Cardiac muscle cell (in vitro differentiated cells and primary cell): ENCODE results near the gene CDKN1A. TPM values are rescaled to one million over a fixed set of nuclear protein-coding genes. Genes with fewer than 3 reads are reported as not detected.

ENCODE experiments used
- DNase-seq, 2 donors: peaks; one replicate each; pipeline versions ENCODE4 v3.0.0 to v3.0.0-alpha.2; 2010 to 2017; ENCODE audit warnings: low read depth in 1 of 2, low spot score in 1 of 2
- H3K27ac ChIP-seq: fragments of 200-600 bp; sonication (generic); 2 replicates; pipeline ENCODE4 v1.5.1; 2016
- H3K27me3 ChIP-seq: fragments of 200-600 bp; sonication (generic); 2 replicates; pipeline ENCODE4 v1.6.0; 2016; ENCODE audit warnings: control low read depth
- H3K36me3 ChIP-seq: fragments of 200-600 bp; sonication (generic); 2 replicates; pipeline ENCODE4 v1.5.1; 2016; ENCODE audit warnings: control low read depth
- H3K4me1 ChIP-seq: fragments of 200-600 bp; sonication (generic); 2 replicates; pipeline ENCODE4 v1.8.1; 2017; ENCODE audit warnings: low read depth, mild to moderate bottlenecking, mixed run types
- H3K4me3 ChIP-seq: fragments of 200-600 bp; sonication (generic); 2 replicates; pipeline ENCODE4 v1.5.1; 2016; ENCODE audit warnings: mild to moderate bottlenecking
- H3K9me3 ChIP-seq: fragments of 200-600 bp; sonication (generic); 2 replicates; pipeline ENCODE4 v1.5.1; 2017; ENCODE audit warnings: low read depth, mild to moderate bottlenecking, control low read depth
- polyA plus RNA-seq: library from polyadenylated mRNA; unstranded; fragments of >200 nt; fragmentation: Nextera tagmentation; extraction: Ambion mirVana; gene quantifications from 2 replicates; pipeline ENCODE4 v1.2.1, GENCODE V29; 2016
- total RNA-seq: library from RNA; depleted of rRNA; stranded (reverse); fragments of >200 nt; gene quantifications from 2 replicates; pipeline ENCODE4 v1.2.3, GENCODE V29; 2016
- TF ChIP-seq, protein P1 (sequence below): IDR thresholded peaks from 2 replicates; pipeline ENCODE4 v1.5.1; 2012; ENCODE audit warnings: low read depth, mild to moderate bottlenecking, low read length

Gene CDKN1A
- total and polyA plus RNA-seq, 2 experiments from 2014 or later = 60.8 to 141 TPM

DNA sequence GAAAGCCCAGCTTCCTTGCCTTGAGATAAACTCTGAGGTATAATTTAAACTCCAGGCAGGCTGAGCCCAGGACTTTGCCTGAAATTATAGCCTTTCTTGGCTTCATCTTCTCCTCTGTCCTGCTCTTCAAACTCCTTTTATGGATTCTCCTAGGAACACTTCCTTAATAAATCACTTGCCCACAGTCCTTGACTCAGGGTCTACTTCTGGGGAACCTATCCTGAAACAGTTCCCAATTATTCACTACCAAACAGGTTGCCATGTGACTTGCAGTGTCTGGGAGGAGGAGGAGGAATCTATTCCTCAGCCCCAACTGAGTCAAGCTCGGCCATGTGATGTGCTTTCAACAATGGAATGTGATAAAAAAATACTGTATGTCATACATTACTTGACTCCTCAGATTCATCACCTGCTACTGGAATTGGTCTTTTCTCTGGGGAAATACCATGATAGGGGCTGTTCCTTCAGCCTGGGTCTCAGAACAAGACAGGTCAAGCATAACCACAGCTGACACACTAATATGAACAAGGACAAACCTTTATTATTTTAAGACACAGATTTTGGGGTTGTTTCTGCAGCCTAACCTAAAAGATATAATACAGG lies 20.5 kb upstream of the CDKN1A start:
- H3K4me3 ChIP-seq = no peak overlapping the region
- H3K9me3 ChIP-seq = no peaks in the 10 kb centered on the region
- H3K27ac ChIP-seq = no peak overlapping the region
- no peaks in the 10 kb centered on the region for H3K27me3 ChIP-seq
- H3K4me1 ChIP-seq = peaks cover 21% of the 10 kb centered on the region
- DNase-seq = no peak
- TF ChIP-seq, protein P1, sequence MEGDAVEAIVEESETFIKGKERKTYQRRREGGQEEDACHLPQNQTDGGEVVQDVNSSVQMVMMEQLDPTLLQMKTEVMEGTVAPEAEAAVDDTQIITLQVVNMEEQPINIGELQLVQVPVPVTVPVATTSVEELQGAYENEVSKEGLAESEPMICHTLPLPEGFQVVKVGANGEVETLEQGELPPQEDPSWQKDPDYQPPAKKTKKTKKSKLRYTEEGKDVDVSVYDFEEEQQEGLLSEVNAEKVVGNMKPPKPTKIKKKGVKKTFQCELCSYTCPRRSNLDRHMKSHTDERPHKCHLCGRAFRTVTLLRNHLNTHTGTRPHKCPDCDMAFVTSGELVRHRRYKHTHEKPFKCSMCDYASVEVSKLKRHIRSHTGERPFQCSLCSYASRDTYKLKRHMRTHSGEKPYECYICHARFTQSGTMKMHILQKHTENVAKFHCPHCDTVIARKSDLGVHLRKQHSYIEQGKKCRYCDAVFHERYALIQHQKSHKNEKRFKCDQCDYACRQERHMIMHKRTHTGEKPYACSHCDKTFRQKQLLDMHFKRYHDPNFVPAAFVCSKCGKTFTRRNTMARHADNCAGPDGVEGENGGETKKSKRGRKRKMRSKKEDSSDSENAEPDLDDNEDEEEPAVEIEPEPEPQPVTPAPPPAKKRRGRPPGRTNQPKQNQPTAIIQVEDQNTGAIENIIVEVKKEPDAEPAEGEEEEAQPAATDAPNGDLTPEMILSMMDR = no peak
- no peaks in the 10 kb centered on the region for H3K36me3 ChIP-seq

DNA sequence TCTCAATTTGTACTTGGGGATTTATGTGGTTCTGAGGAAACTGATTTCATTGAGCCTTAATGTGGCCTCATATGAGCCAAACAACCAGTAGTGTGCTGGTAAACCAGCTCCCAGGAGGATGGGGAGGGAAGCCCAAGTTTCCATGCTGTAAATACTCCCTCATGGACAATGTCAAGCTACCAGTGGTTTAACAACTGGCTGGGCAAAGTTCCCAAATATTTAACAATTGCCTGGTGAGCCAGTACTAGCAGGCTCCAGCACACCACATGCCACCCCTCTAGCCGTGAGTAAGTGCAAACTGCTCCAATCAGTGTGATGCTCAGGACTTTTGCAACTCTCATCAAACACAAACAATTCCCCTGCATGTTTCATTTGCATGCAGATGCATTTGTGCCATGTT lies 19.2 kb upstream of the CDKN1A start:
- H3K36me3 ChIP-seq = no peaks in the 10 kb centered on the region
- peaks cover 22% of the 10 kb centered on the region for H3K4me1 ChIP-seq
- TF ChIP-seq, protein P1 = no peak
- no peaks in the 10 kb centered on the region for H3K27me3 ChIP-seq
- peak in 1 of 2 donors; percentile 98 for DNase-seq
- no peak overlapping the region for H3K27ac ChIP-seq
- no peaks in the 10 kb centered on the region for H3K9me3 ChIP-seq
- no peak overlapping the region for H3K4me3 ChIP-seq

DNA sequence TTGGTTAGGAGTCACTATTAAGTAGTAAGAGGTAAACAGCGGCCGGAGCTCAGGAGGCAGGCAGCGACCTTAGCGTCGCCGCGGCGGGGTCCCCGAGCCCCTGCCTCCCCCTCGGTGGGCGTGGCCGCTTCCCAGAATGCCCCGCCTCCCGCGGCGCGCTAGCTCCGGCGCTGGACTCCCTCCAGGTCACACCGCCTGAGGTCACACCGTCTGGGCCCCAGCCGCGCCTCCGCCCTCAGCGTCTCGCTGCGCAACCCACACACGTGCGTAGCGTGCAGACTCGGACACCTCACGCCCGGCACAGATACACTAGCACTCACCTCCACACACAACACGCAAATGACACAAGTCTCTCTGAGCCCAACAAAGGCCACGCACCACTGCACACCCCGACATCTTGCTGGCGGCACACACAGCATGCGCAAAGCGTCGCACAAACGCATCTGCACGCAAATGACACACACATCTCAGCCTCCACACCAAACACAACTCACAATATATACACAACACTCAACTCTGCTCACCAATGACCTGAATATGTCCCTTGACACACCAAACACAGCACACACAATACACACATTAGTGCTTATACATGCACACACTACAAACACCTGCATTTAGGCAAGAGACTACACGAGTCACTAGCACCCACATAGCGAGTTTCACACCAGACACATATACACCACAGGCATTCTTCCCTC lies 17.6 kb upstream of the CDKN1A start:
- TF ChIP-seq, protein P1 = no peak
- H3K27ac ChIP-seq = no peak overlapping the region
- H3K36me3 ChIP-seq = no peaks in the 10 kb centered on the region
- no peaks in the 10 kb centered on the region for H3K27me3 ChIP-seq
- H3K9me3 ChIP-seq = no peaks in the 10 kb centered on the region
- peak; percentile 36 to 61 for DNase-seq
- H3K4me1 ChIP-seq = peaks cover 20% of the 10 kb centered on the region
- no peak overlapping the region for H3K4me3 ChIP-seq

DNA sequence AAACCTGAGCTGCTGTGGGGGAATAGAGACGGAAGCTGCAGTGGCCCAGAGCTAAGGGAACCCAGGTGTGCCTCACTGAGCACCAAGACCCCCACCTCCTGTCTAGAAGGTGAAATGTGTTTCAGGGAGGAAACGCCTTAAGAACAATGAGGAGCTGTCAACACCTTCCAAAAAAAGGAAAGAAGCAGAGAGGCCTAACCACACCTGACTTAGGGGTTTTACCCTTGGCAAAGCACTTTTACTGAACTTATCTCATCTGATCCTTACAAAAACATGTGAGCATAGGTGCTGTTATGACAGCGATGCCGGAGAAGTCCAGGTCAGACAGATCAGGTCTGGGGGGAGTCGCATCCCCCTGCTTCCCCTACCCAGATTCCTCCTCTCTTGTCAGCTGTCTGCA lies 16.1 kb upstream of the CDKN1A start:
- no peak overlapping the region for H3K4me3 ChIP-seq
- TF ChIP-seq, protein P1 = no peak
- no peaks in the 10 kb centered on the region for H3K9me3 ChIP-seq
- H3K27me3 ChIP-seq = no peaks in the 10 kb centered on the region
- DNase-seq = no peak
- no peaks in the 10 kb centered on the region for H3K36me3 ChIP-seq
- no peak overlapping the region for H3K27ac ChIP-seq
- peaks cover 26% of the 10 kb centered on the region for H3K4me1 ChIP-seq

DNA sequence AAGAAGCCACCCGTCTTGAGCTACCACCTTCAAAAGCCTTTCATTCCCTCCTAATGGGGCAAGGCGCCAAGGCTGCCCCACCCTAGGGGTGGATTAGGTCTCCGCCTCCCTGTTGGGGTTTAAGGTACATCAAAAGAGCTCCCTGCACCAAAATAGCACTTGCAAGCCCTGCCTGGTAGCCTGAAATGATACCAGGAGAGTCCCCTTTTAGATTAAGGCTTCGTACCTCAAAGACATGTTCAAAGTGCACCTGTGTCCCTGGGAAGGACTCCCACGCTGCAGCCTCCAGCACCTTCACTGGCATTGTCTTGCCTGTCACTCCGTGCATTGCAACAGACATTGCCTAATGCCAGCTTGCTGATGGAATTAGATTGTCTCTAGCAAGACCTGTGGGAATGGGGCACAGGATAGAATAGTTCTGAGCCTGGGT lies 15.7 kb upstream of the CDKN1A start:
- TF ChIP-seq, protein P1 = no peak

More for the DNA sequence above, 15.7 kb upstream of the CDKN1A start:
- Histone ChIP-seq H3K4me1 (peaks cover 24% of the 10 kb centered on the region), H3K9me3 (no peaks in the 10 kb centered on the region), H3K4me3 (no peak overlapping the region), H3K27ac (no peak overlapping the region), H3K27me3 (no peaks in the 10 kb centered on the region), H3K36me3 (no peaks in the 10 kb centered on the region)
- DNase-seq = no peak
